Stimulated activated naive CD4-positive, alpha-beta T cell (primary cell): Measurements from ENCODE around the gene DCPS.

Experiments
- DNase-seq, 6 experiments: peaks; one replicate each; lab custom pipeline; 2025; lab: John Stamatoyannopoulos, UW

The DCPS gene

DNA sequence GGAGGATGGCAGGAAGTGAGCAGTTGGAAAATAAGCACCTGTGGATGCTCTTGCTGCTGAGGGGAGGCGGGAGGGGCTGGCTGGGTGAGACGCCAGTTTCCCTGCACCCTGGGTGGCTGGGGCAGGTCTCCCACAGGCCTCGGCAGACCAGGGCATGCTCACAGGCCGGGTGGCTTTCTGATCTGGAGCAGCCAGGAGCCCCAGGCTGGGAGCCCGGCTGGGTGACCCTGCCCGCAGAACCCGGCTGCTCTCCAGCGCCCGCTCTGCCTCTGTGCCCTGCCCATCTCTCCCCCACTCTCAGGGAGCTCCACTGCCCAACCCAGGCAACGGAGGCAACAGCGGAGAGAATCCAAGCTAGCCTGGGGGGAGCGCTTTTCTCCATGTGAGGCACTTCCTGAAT lies 24.6 kb downstream of the DCPS start:
- no peak for DNase-seq

DNA sequence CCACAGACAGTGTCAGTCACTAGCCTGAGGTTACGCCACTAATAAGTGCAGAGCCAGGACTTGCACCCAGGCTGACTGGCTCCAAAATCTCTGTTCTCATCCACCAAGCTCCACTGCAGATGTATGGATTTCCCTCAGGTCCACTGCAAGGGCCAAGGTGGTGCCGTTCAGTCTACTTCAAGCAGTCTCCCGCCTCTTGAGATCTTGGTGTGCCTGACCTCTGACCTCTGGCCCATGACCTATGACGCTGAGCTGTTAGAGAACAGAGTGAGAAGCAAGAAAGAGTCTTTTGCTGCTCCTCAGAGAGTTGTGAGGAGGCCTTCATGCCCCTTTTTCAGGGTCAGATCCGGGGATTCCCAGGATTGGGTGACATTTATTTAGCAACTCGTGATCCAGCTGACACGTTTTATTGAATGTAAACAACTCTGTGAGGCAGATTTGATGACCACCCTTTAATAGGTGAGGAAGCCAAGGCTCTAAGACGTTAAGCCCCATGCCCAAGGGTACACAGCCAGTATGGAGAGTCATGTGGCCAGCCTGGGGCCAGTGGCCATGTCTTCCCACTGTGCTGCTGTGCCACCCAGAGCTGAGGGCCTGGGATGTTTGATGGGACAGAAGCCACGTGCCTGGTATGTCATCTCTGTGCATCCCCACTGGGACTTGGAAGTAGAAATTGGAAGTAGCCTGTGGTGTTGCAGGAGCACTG lies 25.2 kb downstream of the DCPS start:
- no peak for DNase-seq

DNA sequence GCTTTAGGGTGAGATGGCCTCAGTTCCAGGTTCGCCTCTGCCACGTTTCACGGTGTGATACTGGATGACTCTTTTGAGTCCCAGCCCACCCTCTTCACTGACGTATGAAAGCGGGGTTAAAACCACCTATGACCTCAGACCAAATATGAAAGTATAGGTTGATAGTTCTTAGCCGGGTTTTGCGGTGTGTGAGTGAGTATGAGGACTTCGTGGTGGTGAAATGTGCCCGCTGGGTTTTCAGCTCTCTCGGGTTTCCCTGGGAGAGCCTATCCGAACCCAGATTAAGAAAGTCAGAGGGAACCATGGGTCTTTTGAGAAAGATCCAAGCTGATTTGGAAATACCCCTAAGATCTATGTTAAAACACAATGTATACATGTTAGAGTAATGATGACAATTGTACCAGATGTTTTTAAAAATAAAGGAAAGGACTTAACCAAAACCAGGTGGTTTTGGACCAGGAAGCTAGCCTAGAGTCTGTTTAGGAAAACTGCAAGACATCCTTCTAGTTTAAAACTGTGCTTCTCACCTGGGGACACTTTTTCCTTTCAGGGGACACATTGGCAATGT lies 25.9 kb downstream of the DCPS start:
- no peak for DNase-seq

- DNase-seq: no peak
Measured at GRCh38 chr11:126331286-126331685, 27.4 kb downstream of the DCPS start.

DNA sequence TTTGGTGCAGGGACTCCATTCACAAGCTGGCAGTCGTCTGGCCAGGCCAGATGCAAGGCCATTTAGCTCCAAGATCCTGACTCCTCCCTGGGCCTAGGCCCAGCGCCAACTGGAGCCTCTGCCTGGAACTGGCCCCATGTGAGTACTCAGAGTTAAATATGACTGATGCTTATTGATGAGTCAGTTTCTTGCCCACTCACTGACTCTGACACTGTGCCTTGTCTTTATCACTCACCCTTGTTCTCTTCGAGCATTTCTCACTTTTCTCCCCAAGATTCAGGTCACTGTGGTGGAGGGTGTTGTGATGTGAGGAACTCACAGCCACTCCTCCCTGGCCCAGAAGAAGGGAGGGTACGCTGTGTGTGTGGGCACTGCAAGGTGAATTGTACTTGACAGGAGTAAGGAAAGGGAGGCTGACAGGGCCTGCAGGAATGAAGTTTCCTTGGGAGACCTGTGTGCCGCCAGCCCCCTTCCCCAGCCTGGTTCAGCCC lies 28.4 kb downstream of the DCPS start:
- no peak for DNase-seq

- no peak for DNase-seq
Measured at GRCh38 chr11:126333142-126333541, 29.3 kb downstream of the DCPS start.

DNA sequence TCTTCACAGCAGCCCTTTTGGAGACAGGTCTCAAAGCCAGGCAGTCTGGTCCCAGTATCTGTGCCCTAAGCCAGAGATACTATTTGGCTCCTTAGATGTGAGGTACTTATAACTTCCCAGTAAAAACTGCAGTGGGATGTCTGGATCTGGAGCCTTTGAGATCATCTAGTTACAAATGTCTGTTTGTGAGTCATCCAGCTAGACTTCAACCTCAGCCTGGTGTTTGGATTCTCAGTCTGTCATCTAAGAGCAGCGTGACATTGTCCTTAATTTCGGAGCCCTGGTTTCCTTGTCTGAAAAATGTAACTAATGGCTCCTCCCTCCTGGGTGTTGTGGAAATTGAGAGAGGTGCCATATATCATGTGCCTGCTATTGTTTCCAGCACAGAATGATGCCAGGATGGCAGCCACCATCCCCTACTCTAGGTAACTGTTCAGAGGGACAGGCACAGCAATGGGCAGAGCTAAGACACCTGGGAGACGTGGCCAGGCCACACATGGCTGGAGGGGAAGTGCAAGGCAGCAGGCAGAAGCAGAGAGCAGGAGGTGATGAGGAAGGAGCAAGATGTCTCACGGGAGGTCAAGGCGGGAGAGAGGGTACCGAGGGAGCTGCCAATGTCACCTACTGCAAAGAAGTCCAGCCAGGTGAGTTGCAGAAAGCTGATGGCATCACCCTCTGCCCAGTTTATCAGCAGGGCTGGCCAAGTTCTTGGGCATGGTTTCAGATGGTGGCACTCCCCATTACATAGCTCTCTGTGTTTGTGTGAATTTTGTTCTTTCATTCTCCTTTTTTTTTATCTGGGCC lies 31.0 kb downstream of the DCPS start:
- no peak for DNase-seq

DNA sequence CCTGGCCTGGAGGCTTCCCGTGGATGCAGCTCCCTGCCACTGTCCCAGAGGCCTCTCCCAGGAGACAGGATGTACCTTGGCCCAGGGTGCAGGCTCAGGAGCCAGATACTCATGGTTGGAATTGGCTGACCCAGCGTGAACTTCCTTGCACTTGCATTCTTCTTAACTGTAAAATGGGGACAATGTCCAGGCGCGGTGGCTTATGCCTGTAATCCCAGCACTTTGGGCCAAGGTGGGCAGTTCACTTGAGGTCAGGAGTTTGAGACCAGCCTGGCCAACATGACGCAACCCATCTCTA lies 31.6 kb downstream of the DCPS start:
- DNase-seq: no peak

DNA sequence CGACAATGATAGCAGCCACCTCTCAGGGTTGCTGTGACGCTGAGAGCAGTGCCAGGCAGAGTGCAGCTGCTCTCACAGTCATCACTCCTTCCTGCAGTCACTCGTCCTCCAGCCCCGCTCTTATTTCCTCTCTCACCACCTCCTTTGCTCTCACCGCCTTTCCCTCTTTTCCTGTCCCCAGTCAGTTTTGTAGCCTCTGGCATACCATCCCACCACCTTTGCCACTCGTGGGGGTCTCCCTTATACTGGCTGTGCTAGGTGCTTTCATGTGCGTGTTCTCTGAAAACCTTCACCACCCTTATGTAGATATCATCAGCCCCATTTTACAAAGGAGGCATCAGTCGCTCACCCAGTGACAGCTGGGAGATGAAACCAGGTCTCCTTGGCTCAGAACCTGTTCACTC lies 32.3 kb downstream of the DCPS start:
- no peak for DNase-seq

DNA sequence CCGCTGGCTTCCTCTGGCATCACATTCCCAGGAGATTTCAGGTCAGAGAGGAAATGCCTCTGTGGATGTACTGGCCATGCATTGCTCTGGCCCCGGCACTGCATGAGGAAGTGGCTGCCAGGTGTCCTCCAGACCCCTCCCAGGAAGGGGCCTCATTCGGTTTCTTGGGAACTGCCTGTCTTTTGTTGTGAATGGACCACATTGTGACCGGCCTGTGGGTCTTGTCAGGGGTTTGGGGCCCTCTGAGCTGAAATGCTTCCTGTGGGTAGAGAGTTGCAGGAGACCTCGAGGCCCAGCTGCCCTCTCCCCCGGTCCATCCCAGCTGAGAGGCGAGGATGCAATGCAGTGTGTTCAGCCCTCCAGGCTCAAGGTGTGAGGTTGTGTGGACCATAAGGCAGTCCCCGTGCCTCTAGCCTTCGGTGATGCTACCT lies 32.8 kb downstream of the DCPS start:
- no peak for DNase-seq

GRCh38 chr11:126337126-126337473 lies 33.2 kb downstream of the DCPS start:
- DNase-seq: no peak

- DNase-seq: no peak
Measured at GRCh38 chr11:126337474-126338241, 33.8 kb downstream of the DCPS start.

DNA sequence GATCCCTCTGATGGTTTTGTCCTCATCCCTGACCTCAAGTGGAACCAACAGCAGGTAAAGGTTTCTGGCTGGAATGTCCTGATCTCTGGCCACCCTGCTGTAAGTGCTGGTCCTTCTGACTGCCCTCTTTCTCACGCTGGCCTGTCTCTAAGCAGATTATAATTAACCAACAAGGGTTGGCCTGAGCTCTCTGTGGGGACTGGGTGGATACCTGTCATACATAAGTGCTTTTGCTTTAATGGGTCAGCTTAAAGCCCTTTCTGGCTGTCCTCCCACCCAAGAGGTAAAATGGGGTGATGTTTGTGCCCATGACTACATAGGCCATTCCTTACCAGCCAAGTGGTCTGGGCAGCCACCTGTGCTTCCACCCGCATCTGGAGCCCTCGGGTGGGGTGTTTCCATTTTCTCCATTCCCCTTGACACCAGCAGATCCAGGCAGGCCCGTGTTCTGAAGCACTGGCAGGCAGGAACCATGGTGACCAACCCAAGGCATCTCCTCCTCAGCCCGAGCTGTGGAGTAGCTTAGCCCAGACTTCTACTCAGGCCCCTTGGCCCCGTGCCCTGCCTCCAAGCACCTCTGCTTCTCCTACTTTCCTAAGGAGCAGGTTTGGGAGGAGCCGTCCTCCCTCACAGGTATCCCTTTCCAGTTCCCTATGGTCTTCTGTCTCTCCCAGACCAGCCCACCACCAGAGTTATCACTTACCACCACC lies 34.6 kb downstream of the DCPS start:
- DNase-seq: no peak

DNA sequence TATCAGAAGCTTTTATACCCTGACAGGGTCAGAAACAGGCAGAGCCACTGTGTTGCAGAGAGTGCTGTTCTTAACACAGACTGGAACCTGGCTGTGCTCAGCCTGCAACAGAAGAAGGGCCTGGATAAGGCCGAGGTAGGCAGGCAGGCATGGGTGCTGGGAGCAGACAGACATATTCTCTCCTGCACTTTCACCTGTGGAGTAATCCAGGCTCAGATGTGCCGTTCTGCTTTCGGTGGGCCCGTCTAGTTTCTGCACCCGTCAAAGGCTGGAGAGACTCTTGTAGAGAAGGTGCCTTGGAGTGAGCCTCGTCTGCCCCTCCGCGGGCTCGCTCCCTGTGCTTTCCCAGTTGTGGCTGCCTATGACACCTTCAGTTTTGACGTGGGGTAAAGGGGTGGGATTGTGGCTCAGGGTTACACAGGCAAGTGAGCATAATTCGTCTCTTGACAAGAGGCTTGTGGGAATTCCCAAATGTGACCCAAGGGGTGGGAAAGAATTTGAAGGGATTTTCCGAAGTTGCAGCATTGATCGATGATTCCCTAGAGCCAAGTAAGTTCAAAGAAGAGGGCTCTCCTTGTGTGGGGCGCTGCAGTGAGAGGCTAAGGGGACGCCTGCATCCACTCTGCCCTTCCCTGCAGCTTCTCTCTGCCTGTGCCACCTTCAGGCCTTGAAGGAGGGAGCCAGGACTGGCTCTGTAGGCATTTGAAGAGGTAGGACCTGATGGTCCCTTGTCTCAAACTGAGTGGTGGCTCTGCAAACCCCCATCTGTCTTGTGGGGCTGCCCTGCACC lies 35.4 kb downstream of the DCPS start:
- no peak for DNase-seq

GRCh38 chr11:126339863-126340434 lies 36.1 kb downstream of the DCPS start:
- no peak for DNase-seq

GRCh38 chr11:126340960-126341606 lies 37.2 kb downstream of the DCPS start:
- no peak for DNase-seq

- DNase-seq: no peak
Measured at GRCh38 chr11:126341760-126342161, 37.9 kb downstream of the DCPS start.

DNA sequence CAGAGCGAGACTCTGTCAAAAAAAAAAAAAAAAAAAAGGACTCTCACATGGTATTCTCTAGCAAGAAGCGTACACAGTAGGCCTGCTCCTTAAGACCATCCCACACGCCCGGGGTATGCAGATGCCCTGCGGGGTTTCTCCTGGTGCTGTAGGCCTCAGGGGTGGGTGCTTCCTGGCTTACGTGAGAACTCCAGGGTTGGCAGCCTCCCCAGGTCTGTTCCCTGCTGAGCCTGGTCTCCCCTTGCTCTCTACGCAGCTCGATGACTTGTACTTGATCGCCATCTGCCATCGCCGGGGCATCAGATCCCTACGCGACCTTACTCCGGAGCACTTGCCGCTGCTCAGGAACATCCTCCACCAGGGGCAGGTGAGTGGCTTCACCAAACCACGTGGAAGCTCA lies 39.2 kb downstream of the DCPS start:
- DNase-seq: no peak

- DNase-seq: no peak
Measured at GRCh38 chr11:126344141-126345080, 40.6 kb downstream of the DCPS start.
